T-helper 17 cell (primary cell): ENCODE measurements around the gene FNDC11. TPM values are rescaled to one million over a fixed set of nuclear protein-coding genes. Genes with fewer than 3 reads are reported as not detected.

ENCODE experiments used
- ATAC-seq: fragments of 150-1000 bp; cut with Tn5 transposase; 2 replicates; pipeline ENCODE4 v1.10.0; 2021; ENCODE audit warnings: mild to moderate bottlenecking, moderate library complexity
- DNase-seq, 3 donors: peaks; one replicate each; pipeline versions ENCODE4 v3.0.0 to v3.0.0-alpha.2; 2020 to 2021
- H3K9me3 ChIP-seq: one replicate; pipeline ENCODE4 v1.7.0; 2013; ENCODE audit warnings: low read length, mild to moderate bottlenecking; ENCODE audit not compliant: control insufficient read depth, poor library complexity, severe bottlenecking
- H3K27ac Mint-ChIP-seq: one replicate; pipeline ENCODE4 v1.8.0; 2022; ENCODE audit warnings: mild to moderate bottlenecking, moderate library complexity, mixed read lengths
- H3K27me3 Mint-ChIP-seq: one replicate; pipeline ENCODE4 v1.8.0; 2022; ENCODE audit warnings: mixed read lengths
- H3K36me3 Mint-ChIP-seq: one replicate; pipeline ENCODE4 v1.8.0; 2022; ENCODE audit warnings: low read depth, mixed read lengths
- H3K4me1 Mint-ChIP-seq: one replicate; pipeline ENCODE4 v1.8.0; 2022; ENCODE audit warnings: mild to moderate bottlenecking, mixed read lengths
- H3K4me3 Mint-ChIP-seq: one replicate; pipeline ENCODE4 v1.8.0; 2022; ENCODE audit warnings: mild to moderate bottlenecking, moderate library complexity, mixed read lengths
- total RNA-seq, 4 donors: library from RNA in 2 of 4; stranded (reverse) in 2 of 4; gene quantifications; one replicate each; pipeline ENCODE4 v1.2.3 and lab custom pipeline; 2022 to 2026

The FNDC11 gene
- total RNA-seq, 2 donors from 2014 or later = 0.44 to 0.99 TPM

- Mint-ChIP-seq H3K4me3 (no peak overlapping the region), H3K27ac (no peak overlapping the region), H3K4me1 (peaks cover 12% of the 10 kb centered on the region), H3K27me3 (no peaks in the 10 kb centered on the region), H3K36me3 (no peaks in the 10 kb centered on the region)
- DNase-seq (no peak), ATAC-seq (no peak)
- H3K9me3 ChIP-seq = no peaks in the 10 kb centered on the region
Measured at GRCh38 chr20:63546956-63547724, 6.8 kb upstream of the FNDC11 start.

- Mint-ChIP-seq H3K36me3 (no peaks in the 10 kb centered on the region), H3K4me1 (peaks cover 17% of the 10 kb centered on the region), H3K27ac (no peak within 1 kb of the TSS), H3K4me3 (no peak within 1 kb of the TSS), H3K27me3 (no peaks in the 10 kb centered on the region)
- ATAC-seq = no peak
- H3K9me3 ChIP-seq = no peaks in the 10 kb centered on the region
- no peak for DNase-seq
Measured at GRCh38 chr20:63547725-63548480, 6.1 kb upstream of the FNDC11 start, which contains the start of gene SRMS. SRMS (minus strand) TSS chr20:63547749; CDS start chr20:63547463, 286 bp downstream.

GRCh38 chr20:63548542-63548941 is 5.4 kb upstream of the FNDC11 start:
- ATAC-seq (no peak), DNase-seq (no peak)

GRCh38 chr20:63549019-63549418 is 4.9 kb upstream of the FNDC11 start:
- no peak for DNase-seq
- ATAC-seq = no peak
- Mint-ChIP-seq H3K4me1 (peaks cover 13% of the 10 kb centered on the region), H3K36me3 (no peaks in the 10 kb centered on the region), H3K27ac (no peak overlapping the region), H3K27me3 (no peaks in the 10 kb centered on the region), H3K4me3 (no peak overlapping the region)
- H3K9me3 ChIP-seq = no peaks in the 10 kb centered on the region

More at GRCh38 chr20:63548542-63548941, 5.4 kb upstream of the FNDC11 start:
- H3K27me3 Mint-ChIP-seq = no peaks in the 10 kb centered on the region
- no peak overlapping the region for H3K4me3 Mint-ChIP-seq
- H3K9me3 ChIP-seq = no peaks in the 10 kb centered on the region
- H3K36me3 Mint-ChIP-seq = no peaks in the 10 kb centered on the region
- peaks cover 17% of the 10 kb centered on the region for H3K4me1 Mint-ChIP-seq
- no peak overlapping the region for H3K27ac Mint-ChIP-seq

GRCh38 chr20:63549679-63550282 is 4.2 kb upstream of the FNDC11 start:
- ATAC-seq (no peak), DNase-seq (no peak)
- Mint-ChIP-seq H3K4me1 (peaks cover 13% of the 10 kb centered on the region), H3K4me3 (no peak overlapping the region), H3K27me3 (no peaks in the 10 kb centered on the region), H3K27ac (no peak overlapping the region), H3K36me3 (no peaks in the 10 kb centered on the region)
- H3K9me3 ChIP-seq = no peaks in the 10 kb centered on the region

- H3K4me1 Mint-ChIP-seq = peaks cover 9% of the 10 kb centered on the region
- DNase-seq (no peak), ATAC-seq (no peak)
- H3K4me3 Mint-ChIP-seq = peak overlapping the region; percentile 55
- no peaks in the 10 kb centered on the region for H3K27me3 Mint-ChIP-seq
- no peaks in the 10 kb centered on the region for H3K36me3 Mint-ChIP-seq
- H3K9me3 ChIP-seq = no peaks in the 10 kb centered on the region
- H3K27ac Mint-ChIP-seq = no peak overlapping the region
Measured at GRCh38 chr20:63551068-63551467, 2.9 kb upstream of the FNDC11 start.

- Mint-ChIP-seq H3K36me3 (no peaks in the 10 kb centered on the region), H3K27me3 (no peaks in the 10 kb centered on the region), H3K27ac (peak overlapping the region; percentile 88), H3K4me3 (peak overlapping the region; percentile 82), H3K4me1 (peaks cover 13% of the 10 kb centered on the region)
- DNase-seq (peak; percentile 37 to 48 (median 44)), ATAC-seq (peak; percentile 63)
- H3K9me3 ChIP-seq = no peaks in the 10 kb centered on the region
Measured at GRCh38 chr20:63552481-63553249, 1.3 kb upstream of the FNDC11 start.

- Mint-ChIP-seq H3K4me3 (peak overlapping the region; percentile 82), H3K4me1 (peaks cover 13% of the 10 kb centered on the region), H3K27ac (peak overlapping the region; percentile 88), H3K36me3 (no peaks in the 10 kb centered on the region), H3K27me3 (no peaks in the 10 kb centered on the region)
- DNase-seq = peak; percentile 85 to 95 (median 92)
- peak; percentile 83 for ATAC-seq
- H3K9me3 ChIP-seq = no peaks in the 10 kb centered on the region
Measured at GRCh38 chr20:63553251-63553932, 567 bp upstream of the FNDC11 start.

- no peak for DNase-seq
- no peak for ATAC-seq
- Mint-ChIP-seq H3K36me3 (peaks cover 2% of the 10 kb centered on the region), H3K4me3 (peak overlapping the region; percentile 83), H3K4me1 (peaks cover 14% of the 10 kb centered on the region), H3K27ac (no peak overlapping the region), H3K27me3 (no peaks in the 10 kb centered on the region)
- H3K9me3 ChIP-seq = no peaks in the 10 kb centered on the region
Measured at GRCh38 chr20:63554361-63555278, 661 bp downstream of the FNDC11 start.

- no peak for DNase-seq
- Mint-ChIP-seq H3K27me3 (no peaks in the 10 kb centered on the region), H3K27ac (peak overlapping the region; percentile 9), H3K36me3 (peaks cover 4% of the 10 kb centered on the region), H3K4me3 (no peak overlapping the region), H3K4me1 (peaks cover 14% of the 10 kb centered on the region)
- ATAC-seq = no peak
- no peaks in the 10 kb centered on the region for H3K9me3 ChIP-seq
Measured at GRCh38 chr20:63555661-63556381, 1.9 kb downstream of the FNDC11 start.

GRCh38 chr20:63556873-63557478 is 3.0 kb downstream of the FNDC11 start:
- ATAC-seq (no peak), DNase-seq (no peak)
- H3K27me3 Mint-ChIP-seq = no peaks in the 10 kb centered on the region
- no peaks in the 10 kb centered on the region for H3K9me3 ChIP-seq
- H3K27ac Mint-ChIP-seq = no peak overlapping the region
- H3K36me3 Mint-ChIP-seq = peaks cover 4% of the 10 kb centered on the region
- H3K4me3 Mint-ChIP-seq = no peak overlapping the region
- H3K4me1 Mint-ChIP-seq = peaks cover 12% of the 10 kb centered on the region
